ENCODE measurements around the gene ATP6V0A4. TPM values are rescaled to one million over a fixed set of nuclear protein-coding genes. Genes with fewer than 3 reads are reported as not detected.

The ATP6V0A4 gene
- total and polyA plus RNA-seq, 8 donors: 0.09 to 0.56 (median 0.23) TPM; not detected in 1

DNA sequence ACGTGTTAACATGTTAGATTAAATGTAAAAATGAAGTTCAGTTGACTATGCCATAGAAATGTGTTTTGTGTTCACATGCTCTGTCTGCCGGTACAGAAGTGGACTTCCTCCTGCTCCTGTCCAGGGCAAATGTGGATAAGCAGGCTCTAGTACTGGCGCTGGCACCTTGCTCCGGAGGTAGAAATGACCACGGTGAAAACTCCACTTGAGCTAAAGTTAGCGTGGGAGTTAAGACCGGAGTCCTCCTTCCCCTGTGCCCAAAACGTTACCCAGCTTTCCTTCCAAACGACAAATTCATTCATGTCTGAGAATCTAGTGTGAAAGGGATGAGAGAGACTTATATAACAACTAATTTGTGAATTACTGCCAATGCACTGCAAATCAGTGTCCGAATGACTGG is 35.0 kb upstream of the ATP6V0A4 start:
- Histone ChIP-seq H3K4me3 (no peak overlapping the region), H3K27me3 (no peaks in the 10 kb centered on the region), H3K36me3 (peaks cover 0 to 18% (median 0%) of the 10 kb centered on the region in 3 donors), H3K9me3 (no peaks in the 10 kb centered on the region), H3K27ac (no peak overlapping the region), H3K4me1 (no peaks in the 10 kb centered on the region)
- intact Hi-C loops (cut with DNase I): no loop called here
- FAIRE-seq (no peak), ATAC-seq (no peak), DNase-seq (no peak)
- WGBS, 2 donors: 91 to 93% methylated on average over 10 of the region's 10 CpGs
- TF ChIP-seq, protein P1, sequence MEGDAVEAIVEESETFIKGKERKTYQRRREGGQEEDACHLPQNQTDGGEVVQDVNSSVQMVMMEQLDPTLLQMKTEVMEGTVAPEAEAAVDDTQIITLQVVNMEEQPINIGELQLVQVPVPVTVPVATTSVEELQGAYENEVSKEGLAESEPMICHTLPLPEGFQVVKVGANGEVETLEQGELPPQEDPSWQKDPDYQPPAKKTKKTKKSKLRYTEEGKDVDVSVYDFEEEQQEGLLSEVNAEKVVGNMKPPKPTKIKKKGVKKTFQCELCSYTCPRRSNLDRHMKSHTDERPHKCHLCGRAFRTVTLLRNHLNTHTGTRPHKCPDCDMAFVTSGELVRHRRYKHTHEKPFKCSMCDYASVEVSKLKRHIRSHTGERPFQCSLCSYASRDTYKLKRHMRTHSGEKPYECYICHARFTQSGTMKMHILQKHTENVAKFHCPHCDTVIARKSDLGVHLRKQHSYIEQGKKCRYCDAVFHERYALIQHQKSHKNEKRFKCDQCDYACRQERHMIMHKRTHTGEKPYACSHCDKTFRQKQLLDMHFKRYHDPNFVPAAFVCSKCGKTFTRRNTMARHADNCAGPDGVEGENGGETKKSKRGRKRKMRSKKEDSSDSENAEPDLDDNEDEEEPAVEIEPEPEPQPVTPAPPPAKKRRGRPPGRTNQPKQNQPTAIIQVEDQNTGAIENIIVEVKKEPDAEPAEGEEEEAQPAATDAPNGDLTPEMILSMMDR (IDR thresholded peaks at IDR 0.05): no peak

DNA sequence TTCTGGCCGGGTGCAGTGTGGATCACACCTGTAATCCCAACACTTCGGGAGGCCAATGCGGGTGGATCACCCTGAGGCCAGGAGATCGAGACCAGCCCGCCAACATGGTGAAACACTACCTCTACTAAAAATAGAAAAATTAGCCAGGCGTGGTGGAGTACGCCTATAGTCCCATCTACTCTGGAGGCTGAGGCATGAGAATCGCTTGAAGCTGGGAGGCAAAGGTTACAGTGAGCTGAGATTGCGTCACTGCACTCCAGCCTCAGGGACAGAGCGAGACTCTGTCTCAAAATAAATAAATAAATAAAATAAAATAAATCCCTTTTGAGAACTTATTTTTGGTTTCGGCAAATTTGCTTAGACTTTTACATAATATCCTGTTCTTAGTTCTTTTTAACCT is 31.3 kb upstream of the ATP6V0A4 start:
- Histone ChIP-seq H3K9me3 (no peaks in the 10 kb centered on the region), H3K4me3 (no peak overlapping the region), H3K27me3 (no peaks in the 10 kb centered on the region), H3K36me3 (no peaks in the 10 kb centered on the region), H3K27ac (no peak overlapping the region), H3K4me1 (no peaks in the 10 kb centered on the region)
- FAIRE-seq (no peak), ATAC-seq (no peak), DNase-seq (no peak)
- 83 to 92% methylated on average over 11 of the region's 11 CpGs for WGBS, 2 donors
- TF ChIP-seq, protein P1 (IDR thresholded peaks at IDR 0.05): no peak
- intact Hi-C loops (cut with DNase I): no loop called here

DNA sequence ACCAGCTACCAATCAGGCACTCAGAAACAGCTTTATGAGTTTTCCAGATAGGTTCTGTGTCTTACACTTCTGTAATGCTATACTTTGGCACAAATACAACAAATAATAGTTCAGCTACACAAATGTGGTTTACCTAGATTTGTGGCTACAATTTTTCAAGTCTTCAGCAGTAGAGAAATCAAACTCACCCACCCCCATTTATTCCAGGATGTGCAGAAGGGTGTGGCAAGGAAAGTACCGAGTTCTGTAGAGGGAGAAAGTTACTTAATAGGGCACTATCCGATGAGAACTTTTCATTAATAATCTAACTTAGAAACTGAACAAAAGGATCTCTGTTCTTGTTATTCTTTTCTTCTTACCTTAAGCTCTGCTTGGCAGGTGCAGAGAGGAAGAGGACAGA is 30.3 kb upstream of the ATP6V0A4 start:
- H3K27me3 ChIP-seq: no peaks in the 10 kb centered on the region
- FAIRE-seq (no peak), ATAC-seq (no peak), DNase-seq (no peak)
- WGBS, 2 donors: 29 to 31% methylated on average over 2 of the region's 2 CpGs
- TF ChIP-seq, protein P1 (IDR thresholded peaks at IDR 0.05): no peak
- H3K4me1 ChIP-seq: no peaks in the 10 kb centered on the region
- no peaks in the 10 kb centered on the region for H3K36me3 ChIP-seq
- no peak overlapping the region for H3K27ac ChIP-seq
- H3K4me3 ChIP-seq: no peak overlapping the region
- H3K9me3 ChIP-seq: no peaks in the 10 kb centered on the region
- intact Hi-C loops (cut with DNase I): no loop called here

DNA sequence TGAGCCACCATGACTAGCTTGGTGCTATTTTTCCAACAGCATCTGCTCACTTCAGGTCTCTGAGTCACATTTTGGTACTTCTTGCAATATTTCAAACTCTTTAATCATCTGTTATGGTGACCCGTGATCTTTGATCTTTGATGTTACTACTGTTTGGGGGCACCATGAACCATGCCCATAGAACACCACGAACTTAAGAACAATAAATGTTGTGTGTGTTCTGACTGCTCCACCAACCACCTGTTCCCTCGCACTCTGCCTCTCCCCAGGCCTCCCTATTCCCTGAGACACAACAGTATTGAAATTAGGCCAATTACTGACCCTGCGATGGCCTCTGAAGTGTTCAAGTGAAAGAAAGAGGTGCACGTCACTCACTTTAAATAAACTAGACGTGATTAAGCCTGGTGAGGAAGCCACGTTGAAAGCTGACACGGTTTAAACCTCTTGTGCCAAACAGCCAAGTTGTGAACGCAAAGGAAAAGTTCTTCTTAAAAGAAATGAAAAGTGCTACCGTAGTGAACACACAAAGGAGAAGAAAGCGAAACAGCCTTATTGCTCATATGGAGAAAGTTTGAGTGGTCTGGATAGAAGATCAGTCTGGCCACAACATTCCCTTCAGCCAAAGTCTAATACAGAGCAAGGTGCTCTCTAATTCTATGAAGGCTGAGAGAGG is 27.2 kb upstream of the ATP6V0A4 start:
- no peaks in the 10 kb centered on the region for H3K4me1 ChIP-seq
- 87 to 91% methylated on average over 11 of the region's 11 CpGs for WGBS, 2 donors
- no peak overlapping the region for H3K4me3 ChIP-seq
- intact Hi-C loops (cut with DNase I): no loop called here
- no peaks in the 10 kb centered on the region for H3K27me3 ChIP-seq
- H3K9me3 ChIP-seq: no peaks in the 10 kb centered on the region
- H3K36me3 ChIP-seq: no peaks in the 10 kb centered on the region
- H3K27ac ChIP-seq: no peak overlapping the region
- no peak for FAIRE-seq
- ATAC-seq: no peak
- TF ChIP-seq, protein P1 (IDR thresholded peaks at IDR 0.05): no peak
- DNase-seq: no peak

DNA sequence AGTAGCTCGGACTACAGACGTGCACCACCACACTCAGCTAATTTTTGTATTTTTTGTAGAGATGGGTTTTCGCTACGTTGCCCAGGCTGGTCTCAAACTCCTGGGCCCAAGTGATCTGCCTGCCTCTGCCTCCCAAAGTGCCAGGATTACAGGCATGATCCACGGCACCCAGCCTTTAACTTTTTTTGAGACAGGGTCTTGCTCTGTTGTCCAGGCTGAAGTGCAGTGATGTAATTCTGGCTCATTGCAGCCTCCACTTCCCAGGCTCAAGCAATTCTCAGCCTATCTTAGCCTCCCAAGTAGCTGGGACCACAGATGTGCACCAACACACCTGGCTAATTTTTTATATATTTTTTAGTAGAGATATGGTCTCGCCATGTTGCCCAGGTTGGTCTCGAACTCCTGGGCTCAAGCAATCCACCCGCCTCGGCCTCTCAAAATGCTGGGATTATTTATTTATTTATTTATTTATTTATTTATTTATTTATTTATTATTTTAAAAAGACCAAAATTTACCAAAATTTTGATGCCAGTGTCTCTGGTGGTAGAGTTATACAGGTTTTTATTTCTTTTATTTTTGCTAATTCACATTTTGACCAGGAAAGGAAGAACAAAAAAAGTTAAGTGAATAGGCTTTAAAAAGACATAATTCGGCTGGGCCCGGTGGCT is 25.0 kb upstream of the ATP6V0A4 start:
- Histone ChIP-seq H3K36me3 (no peaks in the 10 kb centered on the region), H3K27me3 (no peaks in the 10 kb centered on the region), H3K9me3 (no peaks in the 10 kb centered on the region), H3K27ac (no peak overlapping the region), H3K4me3 (no peak overlapping the region), H3K4me1 (no peaks in the 10 kb centered on the region)
- WGBS, 2 donors: 92 to 93% methylated on average over 11 of the region's 11 CpGs
- intact Hi-C loops (cut with DNase I): no loop called here
- no peak for FAIRE-seq
- no peak for DNase-seq
- ATAC-seq: no peak
- TF ChIP-seq, protein P1 (IDR thresholded peaks at IDR 0.05): no peak
